Measurements from ENCODE around the gene LY6G5C. TPM values are rescaled to one million over a fixed set of nuclear protein-coding genes. Genes with fewer than 3 reads are reported as not detected.

LY6G5C gene
- total and polyA plus RNA-seq, 9 donors: 1.2 to 3.7 (median 2.2) TPM; not detected in 1

- Histone ChIP-seq H3K36me3 (peaks cover 3% of the 10 kb centered on the region), H3K9me3 (no peaks in the 10 kb centered on the region), H3K4me1 (ENCODE audit: insufficient read depth) (no peaks in the 10 kb centered on the region), H3K27ac (no peak overlapping the region), H3K27me3 (no peaks in the 10 kb centered on the region), H3K4me3 (no peak overlapping the region)
- no peak for DNase-seq
- WGBS, 3 donors: 76 to 87% (median 83%) methylated on average over 3 of the region's 3 CpGs
- no peak for TF ChIP-seq EP300 (IDR thresholded peaks at IDR 0.05)
- TF ChIP-seq POLR2A (IDR thresholded peaks at IDR 0.05): no peak
- intact Hi-C loops (cut with DNase I): no loop called here
Measured at GRCh38 chr6:31634131-31634530, 46.7 kb downstream of the LY6G5C start.

- 78 to 81% (median 79%) methylated on average over 7 of the region's 7 CpGs for WGBS, 3 donors
- H3K4me1 ChIP-seq (ENCODE audit: insufficient read depth): no peaks in the 10 kb centered on the region
- H3K9me3 ChIP-seq: no peaks in the 10 kb centered on the region
- no peak overlapping the region for H3K27ac ChIP-seq
- DNase-seq: no peak
- intact Hi-C loops (cut with DNase I): no loop called here
- no peak overlapping the region for H3K4me3 ChIP-seq
- no peak for TF ChIP-seq EP300 (IDR thresholded peaks at IDR 0.05)
- no peak for TF ChIP-seq POLR2A (IDR thresholded peaks at IDR 0.05)
- no peak for TF ChIP-seq CTCF (IDR thresholded peaks at IDR 0.05)
- H3K36me3 ChIP-seq: peaks cover 3% of the 10 kb centered on the region
- no peaks in the 10 kb centered on the region for H3K27me3 ChIP-seq
Measured at GRCh38 chr6:31633447-31633846, 47.4 kb downstream of the LY6G5C start.

GRCh38 chr6:31632279-31632946 is 48.5 kb downstream of the LY6G5C start:
- H3K9me3 ChIP-seq: no peaks in the 10 kb centered on the region
- H3K4me1 ChIP-seq (ENCODE audit: insufficient read depth): no peaks in the 10 kb centered on the region
- H3K36me3 ChIP-seq: peaks cover 3% of the 10 kb centered on the region
- TF ChIP-seq EP300 (IDR thresholded peaks at IDR 0.05) (no peak), POLR2A (IDR thresholded peaks at IDR 0.05) (no peak), CTCF (IDR thresholded peaks at IDR 0.05) (no peak)
- no peaks in the 10 kb centered on the region for H3K27me3 ChIP-seq
- no peak overlapping the region for H3K4me3 ChIP-seq
- WGBS, 3 donors: 79 to 83% (median 80%) methylated on average over 26 of the region's 26 CpGs
- intact Hi-C loops (cut with DNase I): no loop called here
- DNase-seq: no peak
- no peak overlapping the region for H3K27ac ChIP-seq

GRCh38 chr6:31631681-31632278 is 49.1 kb downstream of the LY6G5C start:
- peaks cover 3% of the 10 kb centered on the region for H3K36me3 ChIP-seq
- no peaks in the 10 kb centered on the region for H3K9me3 ChIP-seq
- TF ChIP-seq CTCF (IDR thresholded peaks at IDR 0.05) (no peak), POLR2A (IDR thresholded peaks at IDR 0.05) (no peak), EP300 (IDR thresholded peaks at IDR 0.05) (no peak)
- intact Hi-C loops (cut with DNase I): no loop called here
- 79 to 81% (median 81%) methylated on average over 31 to 32 of the region's 32 CpGs for WGBS, 3 donors
- no peak for DNase-seq
- H3K4me3 ChIP-seq: no peak overlapping the region
- no peaks in the 10 kb centered on the region for H3K4me1 ChIP-seq (ENCODE audit: insufficient read depth)
- H3K27me3 ChIP-seq: no peaks in the 10 kb centered on the region
- no peak overlapping the region for H3K27ac ChIP-seq

- H3K4me3 ChIP-seq: no peak overlapping the region
- H3K27me3 ChIP-seq: no peaks in the 10 kb centered on the region
- intact Hi-C loops (cut with DNase I): no loop called here
- H3K9me3 ChIP-seq: no peaks in the 10 kb centered on the region
- TF ChIP-seq EP300 (IDR thresholded peaks at IDR 0.05) (no peak), CTCF (IDR thresholded peaks at IDR 0.05) (no peak), POLR2A (IDR thresholded peaks at IDR 0.05) (no peak)
- DNase-seq: no peak
- peaks cover 3% of the 10 kb centered on the region for H3K36me3 ChIP-seq
- no peaks in the 10 kb centered on the region for H3K4me1 ChIP-seq (ENCODE audit: insufficient read depth)
- H3K27ac ChIP-seq: no peak overlapping the region
- WGBS, 3 donors: 71 to 78% (median 72%) methylated on average over 14 to 16 of the region's 16 CpGs
Measured at GRCh38 chr6:31631209-31631608, 49.7 kb downstream of the LY6G5C start.

All from ovary (tissue), 9 donors.